ENCODE measurements around the gene TMEM119.

DNA sequence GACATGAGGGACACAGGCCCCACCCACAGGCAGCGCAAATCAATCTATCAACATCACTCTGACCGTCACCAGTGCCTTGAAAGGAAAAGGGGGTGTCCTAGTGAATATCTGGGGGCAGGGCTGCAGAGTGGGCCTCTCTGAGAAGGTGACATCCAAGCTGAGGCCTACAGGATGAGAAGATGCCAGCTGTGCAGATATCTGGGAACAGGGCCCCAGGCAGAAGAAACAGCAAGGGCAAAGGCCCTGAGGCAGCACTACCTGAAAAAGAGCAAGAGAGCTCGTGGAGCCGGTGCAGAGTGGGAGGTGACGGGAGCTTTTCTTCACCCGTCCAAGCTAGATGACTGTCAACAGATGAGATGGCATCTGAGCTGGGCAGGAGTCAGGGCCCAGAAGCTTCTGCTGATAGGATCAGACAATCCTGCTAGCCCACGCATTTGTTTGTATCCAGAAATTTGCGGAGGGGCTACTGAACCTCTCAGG lies 12.5 kb upstream of the TMEM119 start:
- TF ChIP-seq, protein P1, sequence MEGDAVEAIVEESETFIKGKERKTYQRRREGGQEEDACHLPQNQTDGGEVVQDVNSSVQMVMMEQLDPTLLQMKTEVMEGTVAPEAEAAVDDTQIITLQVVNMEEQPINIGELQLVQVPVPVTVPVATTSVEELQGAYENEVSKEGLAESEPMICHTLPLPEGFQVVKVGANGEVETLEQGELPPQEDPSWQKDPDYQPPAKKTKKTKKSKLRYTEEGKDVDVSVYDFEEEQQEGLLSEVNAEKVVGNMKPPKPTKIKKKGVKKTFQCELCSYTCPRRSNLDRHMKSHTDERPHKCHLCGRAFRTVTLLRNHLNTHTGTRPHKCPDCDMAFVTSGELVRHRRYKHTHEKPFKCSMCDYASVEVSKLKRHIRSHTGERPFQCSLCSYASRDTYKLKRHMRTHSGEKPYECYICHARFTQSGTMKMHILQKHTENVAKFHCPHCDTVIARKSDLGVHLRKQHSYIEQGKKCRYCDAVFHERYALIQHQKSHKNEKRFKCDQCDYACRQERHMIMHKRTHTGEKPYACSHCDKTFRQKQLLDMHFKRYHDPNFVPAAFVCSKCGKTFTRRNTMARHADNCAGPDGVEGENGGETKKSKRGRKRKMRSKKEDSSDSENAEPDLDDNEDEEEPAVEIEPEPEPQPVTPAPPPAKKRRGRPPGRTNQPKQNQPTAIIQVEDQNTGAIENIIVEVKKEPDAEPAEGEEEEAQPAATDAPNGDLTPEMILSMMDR (conservative IDR thresholded peaks at IDR 0.05; ENCODE audit: low read depth, low read length), result no peak
- TF ChIP-seq FOS (IDR thresholded peaks at IDR 0.05; ENCODE audit: low read depth, low read length) (no peak), RCOR1 (IDR thresholded peaks at IDR 0.05; ENCODE audit: insufficient replicate concordance, low read length) (no peak), POLR2A (IDR thresholded peaks at IDR 0.05; ENCODE audit: low read depth, low read length) (no peak), SMC3 (IDR thresholded peaks at IDR 0.05; ENCODE audit: low read depth, low read length) (no peak), CEBPB (IDR thresholded peaks at IDR 0.05; ENCODE audit: low read depth, low read length) (no peak), CHD1 (IDR thresholded peaks at IDR 0.05; ENCODE audit: low read depth, low read length) (no peak)

Data from IMR-90 (cell line).